B cell (primary cell): ENCODE results near the gene ARMC6. TPM values are rescaled to one million over a fixed set of nuclear protein-coding genes. Genes with fewer than 3 reads are reported as not detected.
A peak's percentile ranks its signal among the peaks of the same experiment; 100 is the strongest.

Experiments used
- ATAC-seq: fragments of 200-7000 bp; cut with Tn5 transposase; one replicate; pipeline ENCODE4 v1.10.0; 2021; ENCODE audit warnings: low read depth, mild to moderate bottlenecking, moderate number of reproducible peaks, moderate library complexity
- CTCF ChIA-PET: fragments of 350-600 bp; sonication (Branson Sonifier 250); formaldehyde crosslinking; loops from one replicate; lab custom pipeline; 2021; ENCODE audit warnings: antibody characterized with exemption, inconsistent platforms; lab: Charles Lee
- POLR2A ChIA-PET: fragments of 350-600 bp; sonication (Branson Sonifier 250); formaldehyde crosslinking; loops from one replicate; lab custom pipeline; 2021; ENCODE audit warnings: antibody characterized with exemption; lab: Charles Lee
- DNase-seq: peaks from one replicate; pipeline ENCODE4 v3.0.0; 2013
- H2AFZ ChIP-seq: 2 replicates; pipeline ENCODE4 v1.6.1; 2012; ENCODE audit warnings: mild to moderate bottlenecking, low read depth, low read length; ENCODE audit not compliant: insufficient read depth, poor library complexity, severe bottlenecking
- H3K27ac ChIP-seq, 2 donors: 1 replicate in 1 of 2; 2 replicates in 1 of 2; pipeline ENCODE4 v1.5.1; 2012 to 2013; ENCODE audit warnings: low read length in 2 of 2, mild to moderate bottlenecking in 2 of 2, moderate library complexity in 1 of 2
- H3K27me3 ChIP-seq, 4 experiments: fragments of 200-600 bp in 1 of 4; sonication (generic) in 1 of 4; replicated peaks in 1 of 4; 1 replicate in 2 of 4; 2 replicates in 2 of 4; pipeline versions ENCODE4 v1.6.1 to v1.7.0; 2013 to 2016; ENCODE audit warnings: low read length in 3 of 4, mild to moderate bottlenecking in 2 of 4, mixed read lengths in 1 of 4, moderate library complexity in 1 of 4; ENCODE audit not compliant: insufficient read depth in 4 of 4, control insufficient read depth in 3 of 4; ENCODE audit errors: control extremely low read depth in 1 of 4
- H3K36me3 ChIP-seq, 2 experiments: replicated peaks in 1 of 2; 1 replicate in 1 of 2; 2 replicates in 1 of 2; pipeline versions ENCODE4 v1.6.1 to v1.7.1; 2013; ENCODE audit warnings: low read length in 1 of 2; ENCODE audit not compliant: insufficient read depth in 2 of 2, control insufficient read depth in 1 of 2; ENCODE audit errors: control extremely low read depth in 1 of 2, extremely low read depth in 1 of 2
- H3K4me1 ChIP-seq, 2 donors: fragments of 200-600 bp in 1 of 2; sonication (generic) in 1 of 2; 1 replicate in 1 of 2; 2 replicates in 1 of 2; pipeline versions ENCODE4 v1.5.1 to v1.6.1; 2013 to 2017; ENCODE audit warnings: low read length in 2 of 2; ENCODE audit not compliant: control insufficient read depth in 2 of 2, insufficient read depth in 2 of 2
- H3K4me2 ChIP-seq: replicated peaks from 2 replicates; pipeline ENCODE3; 2012; ENCODE audit warnings: mild to moderate bottlenecking, low read depth, low read length; ENCODE audit not compliant: poor library complexity, severe bottlenecking
- H3K4me3 ChIP-seq, 5 experiments: fragments of 200-600 bp in 1 of 5; sonication (generic) in 1 of 5; 1 replicate in 3 of 5; 2 replicates in 2 of 5; pipeline versions ENCODE4 v1.5.1 to v1.7.0; 2011 to 2016; ENCODE audit warnings: low read length in 4 of 5, mild to moderate bottlenecking in 4 of 5, low read depth in 2 of 5, control low read depth in 1 of 5, moderate library complexity in 1 of 5; ENCODE audit not compliant: insufficient read depth in 1 of 5; ENCODE audit errors: control extremely low read depth in 1 of 5, extremely low read depth in 1 of 5
- H3K79me2 ChIP-seq: fragments of 200-600 bp; sonication (generic); one replicate; pipeline ENCODE4 v1.6.0; 2016; ENCODE audit warnings: low read length; ENCODE audit not compliant: control insufficient read depth, insufficient read depth
- H3K9ac ChIP-seq: fragments of 200-600 bp; sonication (generic); 2 replicates; pipeline ENCODE4 v1.6.1; 2017; ENCODE audit warnings: mild to moderate bottlenecking, low read length, moderate library complexity
- H3K9me3 ChIP-seq, 3 donors: one replicate each; pipeline versions ENCODE4 v1.6.1 to v1.7.1; 2013; ENCODE audit warnings: low read length in 2 of 3; ENCODE audit not compliant: control insufficient read depth in 2 of 3, insufficient read depth in 1 of 3; ENCODE audit errors: control extremely low read depth in 1 of 3
- H4K20me1 ChIP-seq: 2 replicates; pipeline ENCODE4 v1.6.0; 2012; ENCODE audit warnings: mild to moderate bottlenecking, low read length; ENCODE audit not compliant: insufficient read depth, control insufficient read depth, poor library complexity, severe bottlenecking
- H3K27ac Mint-ChIP-seq: one replicate; pipeline ENCODE4 v1.8.0; 2021; ENCODE audit warnings: mixed read lengths
- H3K27me3 Mint-ChIP-seq: one replicate; pipeline ENCODE4 v1.8.0; 2021; ENCODE audit warnings: mixed read lengths
- H3K4me1 Mint-ChIP-seq: one replicate; pipeline ENCODE4 v1.8.0; 2021; ENCODE audit warnings: mixed read lengths
- H3K4me3 Mint-ChIP-seq: one replicate; pipeline ENCODE4 v1.8.0; 2021; ENCODE audit warnings: mixed read lengths
- H3K9me3 Mint-ChIP-seq: one replicate; pipeline ENCODE4 v1.8.0; 2022; ENCODE audit warnings: mixed read lengths; ENCODE audit not compliant: insufficient read depth
- CTCF ChIP-seq: fragments of 200-600 bp; IDR thresholded peaks from one replicate; pipeline ENCODE4 v1.8.0; 2022; ENCODE audit warnings: antibody characterized with exemption, mild to moderate bottlenecking
- EZH2 ChIP-seq: IDR thresholded peaks from 2 replicates; pipeline ENCODE4 v1.6.1; 2012; ENCODE audit warnings: borderline replicate concordance, low read depth, mild to moderate bottlenecking, moderate library complexity, low read length; ENCODE audit not compliant: insufficient read depth, poor library complexity, severe bottlenecking
- WGBS: methylation state at CpG from one replicate; pipeline ENCODE4 v1.1.5; 2013; ENCODE audit warnings: missing lambda C conversion rate; ENCODE audit not compliant: insufficient coverage; 5-methylcytosine and 5-hydroxymethylcytosine counted together
- intact Hi-C: fragments of 100-400 bp; cut with micrococcal nuclease; formaldehyde crosslinking; loops from one replicate; pipeline ENCODE4 v1.10.0; 2022
- polyA plus RNA-seq: library from polyadenylated mRNA; depleted of rRNA; stranded (reverse); fragments of >200 nt; gene quantifications from 2 replicates; pipeline ENCODE4 v1.2.3, GENCODE V29; 2012
- total RNA-seq, 2 donors: library from RNA; stranded (reverse); fragments of 120-200 nt in 1 of 2; gene quantifications; 1 replicate in 1 of 2; 2 replicates in 1 of 2; pipeline versions ENCODE4 v1.2.3 to v1.2.4, GENCODE V29; 2013 to 2022

ARMC6 gene
- total and polyA plus RNA-seq, 2 donors (not counting 1 experiment from before 2014, with no cell fraction given), result 15.2 to 27.6 TPM

DNA sequence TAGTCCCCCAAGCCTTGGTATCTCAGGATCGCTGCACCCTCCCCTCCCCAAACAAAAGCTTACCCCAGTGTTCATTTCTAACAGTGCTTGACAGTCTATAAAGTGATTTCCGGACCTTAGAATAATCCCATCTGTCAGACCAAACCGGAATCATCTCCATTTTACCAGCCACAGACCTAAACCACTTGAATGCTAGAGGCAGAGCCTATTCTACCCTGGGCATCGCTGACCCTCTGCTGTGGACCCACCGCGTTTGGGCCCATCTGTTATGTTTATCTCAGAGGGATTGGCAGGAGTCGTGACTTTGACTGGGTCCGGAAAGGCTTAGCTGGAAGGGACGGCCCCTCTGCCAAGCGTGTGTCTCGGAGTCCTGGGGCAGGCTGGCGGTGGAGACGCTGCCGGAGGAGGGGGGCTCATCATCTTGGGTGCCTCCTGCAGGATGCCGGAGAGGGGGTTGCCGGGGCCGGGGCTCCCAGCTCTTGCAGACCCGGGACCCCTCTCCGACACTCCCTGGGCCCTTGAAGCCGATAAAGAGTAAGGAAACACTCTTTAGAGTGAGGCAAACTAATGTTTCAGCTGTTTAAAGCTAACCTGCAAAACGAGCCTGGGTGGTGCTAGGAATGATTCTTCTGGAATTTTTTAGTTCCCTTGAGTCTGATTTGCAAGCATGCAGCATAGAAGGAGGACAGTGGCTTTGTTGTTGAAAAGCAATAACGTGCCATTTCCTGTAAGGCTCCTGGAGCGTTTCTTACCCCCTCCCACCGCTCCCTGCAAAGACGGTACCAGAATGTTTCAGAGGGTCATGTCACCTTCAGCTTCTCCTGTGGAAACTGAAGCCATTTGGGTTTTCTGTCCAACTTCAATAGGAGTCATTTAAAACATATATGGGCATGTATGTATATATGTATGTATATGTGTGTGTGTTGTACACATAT is 31.7 kb downstream of the ARMC6 start:
- H3K79me2 ChIP-seq, result peaks cover 57% of the 10 kb centered on the region
- H2AFZ ChIP-seq, result peak overlapping the region; percentile 76
- H3K4me1 ChIP-seq, result peaks cover 41 to 54% of the 10 kb centered on the region in 2 donors

More for the DNA sequence above, 31.7 kb downstream of the ARMC6 start:
- Histone ChIP-seq H3K9me3 (peaks cover 0 to 3% (median 0%) of the 10 kb centered on the region in 3 donors), H3K9ac (peak overlapping the region; percentile 91), H3K36me3 (no peaks in the 10 kb centered on the region), H3K27ac (peak overlapping the region; percentile 71 to 83), H3K4me2 (peak overlapping the region; percentile 99), H3K27me3 (no peaks in the 10 kb centered on the region), H3K4me3 (peak overlapping the region; percentile 78 to 97 (median 84)), H4K20me1 (no peaks in the 10 kb centered on the region)
- ChIA-PET POLR2A (interaction anchor here (0.8 kb wide), 1 partner anchor 51 kb away, joined by 5 read pairs; no protein-coding TSS in a partner anchor), CTCF (interaction anchor here (0.7 to 4.1 kb wide), 6 partner anchors 10 to 51 kb away, joined by 3 to 25 read pairs (median 4); no protein-coding TSS in a partner anchor)
- H3K9me3 Mint-ChIP-seq, result no peaks in the 10 kb centered on the region
- peaks cover 50% of the 10 kb centered on the region for H3K4me1 Mint-ChIP-seq
- intact Hi-C loops, result loop anchor here (1.0 kb wide), 1 partner anchor 45 kb away; no protein-coding TSS in a partner anchor
- peak overlapping the region; percentile 91 for H3K4me3 Mint-ChIP-seq
- no peak for ATAC-seq
- peak overlapping the region; percentile 92 for H3K27ac Mint-ChIP-seq
- DNase-seq, result peak; percentile 43
- under 1% methylated on average over 16 of the region's 25 CpGs for WGBS
- no peak for TF ChIP-seq EZH2
- TF ChIP-seq CTCF, result no peak
- no peaks in the 10 kb centered on the region for H3K27me3 Mint-ChIP-seq
